Right ventricle myocardium superior (tissue), 1 donor: ENCODE results near the gene PCDHGC3. TPM values are rescaled to one million over a fixed set of nuclear protein-coding genes. Genes with fewer than 3 reads are reported as not detected.
A peak's percentile ranks its signal among the peaks of the same experiment; 100 is the strongest.

Experiments
- ATAC-seq: fragments of 200-7000 bp; cut with Tn5 transposase; one replicate; pipeline ENCODE4 v1.9.1; 2020; ENCODE audit warnings: mild to moderate bottlenecking; ENCODE audit not compliant: poor library complexity
- DNase-seq: peaks from one replicate; pipeline ENCODE4 v3.0.0-alpha.2; 2020
- intact Hi-C: fragments of 100-400 bp; cut with DNase I; formaldehyde crosslinking; loops from one replicate; pipeline ENCODE4 v1.11.2; 2022
- total RNA-seq: library from RNA; stranded (reverse); fragmentation: NEBNext Ultra II Directional; extraction: Animal tissue kit (Norgen Biotek cat#: 25700); gene quantifications from one replicate; pipeline ENCODE4 v1.2.1, GENCODE V29; 2021
- donor health status: DM: no; HTN: yes; CAD: no; lungs with severe emphysema.

The PCDHGC3 gene
- total RNA-seq, 1 donor from 2014 or later = 17.1 TPM

- ATAC-seq (no peak), DNase-seq (no peak)
- intact Hi-C loops = no loop called here
Observed at GRCh38 chr5:141515946-141516671, 40.3 kb downstream of the PCDHGC3 start.

GRCh38 chr5:141516672-141517025, 40.9 kb downstream of the PCDHGC3 start:
- peak; percentile 51 for DNase-seq
- no peak for ATAC-seq
- intact Hi-C loops = no loop called here

GRCh38 chr5:141517312-141517711, 41.5 kb downstream of the PCDHGC3 start:
- DNase-seq (no peak), ATAC-seq (no peak)
- intact Hi-C loops = no loop called here

GRCh38 chr5:141517880-141518617, 42.3 kb downstream of the PCDHGC3 start:
- ATAC-seq (no peak), DNase-seq (no peak)
- intact Hi-C loops = no loop called here

- intact Hi-C loops = no loop called here
- ATAC-seq = no peak
- DNase-seq = no peak
Observed at GRCh38 chr5:141518618-141519015, 42.9 kb downstream of the PCDHGC3 start.

- ATAC-seq (no peak), DNase-seq (no peak)
- intact Hi-C loops = no loop called here
Observed at GRCh38 chr5:141519605-141520565, 44.1 kb downstream of the PCDHGC3 start.

GRCh38 chr5:141521244-141521781, 45.5 kb downstream of the PCDHGC3 start:
- DNase-seq (no peak), ATAC-seq (peak; percentile 78)
- intact Hi-C loops = no loop called here

- ATAC-seq = no peak
- no peak for DNase-seq
- intact Hi-C loops = no loop called here
Observed at GRCh38 chr5:141522301-141522700, 46.5 kb downstream of the PCDHGC3 start.

- DNase-seq (no peak), ATAC-seq (no peak)
- intact Hi-C loops = no loop called here
Observed at GRCh38 chr5:141523991-141524390, 48.2 kb downstream of the PCDHGC3 start.

GRCh38 chr5:141524604-141525597, 49.1 kb downstream of the PCDHGC3 start:
- intact Hi-C loops = loop anchor here (5.0 kb wide), 1 partner anchor 98 kb away; no protein-coding TSS in a partner anchor
- peak; percentile 78 for ATAC-seq
- DNase-seq = peak; percentile 91

GRCh38 chr5:141525653-141526052, 49.9 kb downstream of the PCDHGC3 start:
- intact Hi-C loops = loop anchor here (5.0 kb wide), 1 partner anchor 98 kb away; no protein-coding TSS in a partner anchor
- no peak for DNase-seq
- no peak for ATAC-seq

- no peak for DNase-seq
- intact Hi-C loops = loop anchor here (5.0 kb wide), 1 partner anchor 100 kb away; no protein-coding TSS in a partner anchor
- no peak for ATAC-seq
Observed at GRCh38 chr5:141527426-141527825, 51.7 kb downstream of the PCDHGC3 start.

Other genes with a start within 250 kb of the PCDHGC3 start
- 3.9 TPM for gene PCDHB15, start 230.6 kb upstream of the PCDHGC3 start, total RNA-seq
- gene SLC25A2, start 171.9 kb upstream of the PCDHGC3 start, total RNA-seq = 0.16 TPM
- gene TAF7, start 155.2 kb upstream of the PCDHGC3 start, total RNA-seq = 101 TPM
- 2.7 TPM for gene PCDHGA1, start 145.5 kb upstream of the PCDHGC3 start, total RNA-seq
- 6.5 TPM for gene PCDHGA2, start 137.2 kb upstream of the PCDHGC3 start, total RNA-seq
- gene PCDHGA3, start 132.1 kb upstream of the PCDHGC3 start, total RNA-seq = 13.0 TPM
- 7.8 TPM for gene PCDHGB1, start 125.9 kb upstream of the PCDHGC3 start, total RNA-seq
- 9.3 TPM for gene PCDHGA4, start 120.9 kb upstream of the PCDHGC3 start, total RNA-seq
- 9.2 TPM for gene PCDHGB2, start 116.0 kb upstream of the PCDHGC3 start, total RNA-seq
- 6.6 TPM for gene PCDHGA5, start 111.8 kb upstream of the PCDHGC3 start, total RNA-seq
- 7.6 TPM for gene PCDHGB3, start 105.7 kb upstream of the PCDHGC3 start, total RNA-seq
- 6.7 TPM for gene PCDHGA6, start 102.1 kb upstream of the PCDHGC3 start, total RNA-seq
- gene PCDHGA7, start 93.2 kb upstream of the PCDHGC3 start, total RNA-seq = 7.7 TPM
- gene PCDHGB4, start 88.3 kb upstream of the PCDHGC3 start, total RNA-seq = 5.8 TPM
- 10.1 TPM for gene PCDHGA8, start 83.3 kb upstream of the PCDHGC3 start, total RNA-seq
- 7.2 TPM for gene PCDHGB5, start 78.0 kb upstream of the PCDHGC3 start, total RNA-seq
- 4.3 TPM for gene PCDHGA9, start 73.2 kb upstream of the PCDHGC3 start, total RNA-seq
- gene PCDHGB6, start 67.9 kb upstream of the PCDHGC3 start, total RNA-seq = 6.2 TPM
- gene PCDHGA10, start 63.0 kb upstream of the PCDHGC3 start, total RNA-seq = 5.4 TPM
- 9.8 TPM for gene PCDHGB7, start 58.3 kb upstream of the PCDHGC3 start, total RNA-seq
- gene PCDHGA11, start 54.9 kb upstream of the PCDHGC3 start, total RNA-seq = 5.1 TPM
- gene PCDHGA12, start 45.5 kb upstream of the PCDHGC3 start, total RNA-seq = 4.9 TPM
- 3.0 TPM for gene PCDHGC4, start 9.1 kb downstream of the PCDHGC3 start, total RNA-seq
- 3.0 TPM for gene PCDHGC5, start 13.1 kb downstream of the PCDHGC3 start, total RNA-seq
- 32.0 TPM for gene DIAPH1, start 143.0 kb downstream of the PCDHGC3 start, total RNA-seq
- 29.1 TPM for gene HDAC3, start 160.9 kb downstream of the PCDHGC3 start, total RNA-seq
- 0.86 TPM for gene RELL2, start 161.0 kb downstream of the PCDHGC3 start, total RNA-seq
- gene FCHSD1, start 175.5 kb downstream of the PCDHGC3 start, total RNA-seq = 2.6 TPM
- 12.5 TPM for gene ARAP3, start 206.3 kb downstream of the PCDHGC3 start, total RNA-seq